Natural killer cell (primary cell): ENCODE results near the gene NLRP10. TPM values are rescaled to one million over a fixed set of nuclear protein-coding genes. Genes with fewer than 3 reads are reported as not detected.

Experiments
- ATAC-seq, 3 donors: fragments of 150-1000 bp in 2 of 3; fragments of 200-7000 bp in 1 of 3; cut with Tn5 transposase; 1 replicate in 1 of 3; 2 replicates in 2 of 3; pipeline ENCODE4 v1.10.0; 2021; ENCODE audit warnings: mild to moderate bottlenecking in 2 of 3, moderate library complexity in 2 of 3
- DNase-seq, 2 donors: peaks; one replicate each; pipeline versions ENCODE4 v3.0.0 to v3.0.0-alpha.2; 2013 to 2021; ENCODE audit warnings: mixed read lengths in 1 of 2
- H3K27ac ChIP-seq: one replicate; pipeline ENCODE4 v1.5.1; 2013; ENCODE audit warnings: mild to moderate bottlenecking, low read length
- H3K27me3 ChIP-seq: one replicate; pipeline ENCODE4 v1.6.1; 2013; ENCODE audit warnings: low read length; ENCODE audit not compliant: control insufficient read depth, insufficient read depth
- H3K36me3 ChIP-seq: one replicate; pipeline ENCODE4 v1.6.1; 2013; ENCODE audit warnings: low read length; ENCODE audit not compliant: control insufficient read depth, insufficient read depth
- H3K4me1 ChIP-seq: one replicate; pipeline ENCODE4 v1.6.1; 2013; ENCODE audit warnings: low read length; ENCODE audit not compliant: control insufficient read depth, insufficient read depth
- H3K4me3 ChIP-seq: one replicate; pipeline ENCODE4 v1.5.1; 2013; ENCODE audit warnings: low read length
- H3K9me3 ChIP-seq: one replicate; pipeline ENCODE4 v1.6.1; 2013; ENCODE audit warnings: low read length; ENCODE audit not compliant: control insufficient read depth, insufficient read depth
- H3K27ac Mint-ChIP-seq, 2 donors: one replicate each; pipeline ENCODE4 v1.8.0; 2022; ENCODE audit warnings: mild to moderate bottlenecking in 2 of 2, mixed read lengths in 2 of 2, moderate library complexity in 1 of 2
- H3K27me3 Mint-ChIP-seq, 2 donors: one replicate each; pipeline ENCODE4 v1.8.0; 2022; ENCODE audit warnings: low read depth in 2 of 2, mixed read lengths in 2 of 2
- H3K36me3 Mint-ChIP-seq: one replicate; pipeline ENCODE4 v1.8.0; 2022; ENCODE audit warnings: mixed read lengths
- H3K4me1 Mint-ChIP-seq, 2 donors: one replicate each; pipeline ENCODE4 v1.8.0; 2022; ENCODE audit warnings: mixed read lengths in 2 of 2
- H3K4me3 Mint-ChIP-seq: one replicate; pipeline ENCODE4 v1.8.0; 2022; ENCODE audit warnings: mild to moderate bottlenecking, moderate library complexity, mixed read lengths
- H3K9me3 Mint-ChIP-seq, 2 donors: one replicate each; pipeline ENCODE4 v1.8.0; 2022; ENCODE audit warnings: mixed read lengths in 2 of 2
- CTCF ChIP-seq: fragments of 200-600 bp; IDR thresholded peaks from one replicate; pipeline ENCODE4 v1.8.0; 2022; ENCODE audit warnings: antibody characterized with exemption
- WGBS: methylation state at CpG from one replicate; pipeline ENCODE4 v1.1.7; 2013; ENCODE audit warnings: missing lambda C conversion rate; ENCODE audit not compliant: insufficient coverage; 5-methylcytosine and 5-hydroxymethylcytosine counted together
- intact Hi-C: fragments of 100-400 bp; cut with micrococcal nuclease; formaldehyde crosslinking; loops from one replicate; pipeline ENCODE4 v1.14.2; 2022
- total RNA-seq, 4 donors: library from RNA; stranded (reverse); fragments of 120-200 nt in 1 of 4; gene quantifications; one replicate each; pipeline versions ENCODE4 v1.2.3 to v1.2.4, GENCODE V29; 2013 to 2022

Gene NLRP10
- total RNA-seq, 3 donors from 2014 or later (not counting 1 experiment from before 2014, with no cell fraction given) = not detected

- intact Hi-C loops = no loop called here
- ATAC-seq (no peak), DNase-seq (no peak)
- H3K9me3 Mint-ChIP-seq = no peaks in the 10 kb centered on the region
- no peaks in the 10 kb centered on the region for H3K9me3 ChIP-seq
- no peak for TF ChIP-seq CTCF
- peaks cover 3 to 6% of the 10 kb centered on the region in 2 donors for H3K27me3 Mint-ChIP-seq
- no peak overlapping the region for H3K27ac Mint-ChIP-seq
- no peak overlapping the region for H3K4me3 ChIP-seq
- no peaks in the 10 kb centered on the region for H3K36me3 ChIP-seq
- 91% methylated on average over 2 of the region's 2 CpGs for WGBS
- no peak overlapping the region for H3K27ac ChIP-seq
- H3K27me3 ChIP-seq = no peaks in the 10 kb centered on the region
- H3K4me1 ChIP-seq = no peaks in the 10 kb centered on the region
- no peaks in the 10 kb centered on the region for H3K4me1 Mint-ChIP-seq
- no peak overlapping the region for H3K4me3 Mint-ChIP-seq
- no peaks in the 10 kb centered on the region for H3K36me3 Mint-ChIP-seq
These were observed 47.1 kb downstream of the NLRP10 start for GRCh38 chr11:7918141-7918540.

Other genes with a start within 250 kb of the NLRP10 start
- not detected for gene OR5P2, start 168.5 kb downstream of the NLRP10 start, total RNA-seq
- gene OR5P3, start 134.6 kb downstream of the NLRP10 start, total RNA-seq = not detected
- gene OR10A6, start 34.2 kb downstream of the NLRP10 start, total RNA-seq = not detected
- not detected for gene OR10A3, start 23.7 kb downstream of the NLRP10 start, total RNA-seq
- 100 to 1,000 TPM; 232 to 250 (median 247) TPM for gene EIF3F, start 21.9 kb upstream of the NLRP10 start, total RNA-seq
- gene TUB, start 115.8 kb upstream of the NLRP10 start, total RNA-seq = not detected
- 1 to 10 TPM; 3.5 to 4.7 (median 3.6) TPM for gene RIC3, start 203.6 kb upstream of the NLRP10 start, total RNA-seq